GM21717 (cell line): ENCODE measurements around the gene GHSR.
A peak's percentile ranks its signal among the peaks of the same experiment; 100 is the strongest.

Experiments used
- ATAC-seq: cut with Tn5 transposase; IDR thresholded peaks from one replicate; pipeline ENCODE4 v1.9.1; 2021; ENCODE audit warnings: mild to moderate bottlenecking, moderate library complexity; ENCODE audit not compliant: unreplicated experiment

GHSR gene, protein sequence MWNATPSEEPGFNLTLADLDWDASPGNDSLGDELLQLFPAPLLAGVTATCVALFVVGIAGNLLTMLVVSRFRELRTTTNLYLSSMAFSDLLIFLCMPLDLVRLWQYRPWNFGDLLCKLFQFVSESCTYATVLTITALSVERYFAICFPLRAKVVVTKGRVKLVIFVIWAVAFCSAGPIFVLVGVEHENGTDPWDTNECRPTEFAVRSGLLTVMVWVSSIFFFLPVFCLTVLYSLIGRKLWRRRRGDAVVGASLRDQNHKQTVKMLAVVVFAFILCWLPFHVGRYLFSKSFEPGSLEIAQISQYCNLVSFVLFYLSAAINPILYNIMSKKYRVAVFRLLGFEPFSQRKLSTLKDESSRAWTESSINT

DNA sequence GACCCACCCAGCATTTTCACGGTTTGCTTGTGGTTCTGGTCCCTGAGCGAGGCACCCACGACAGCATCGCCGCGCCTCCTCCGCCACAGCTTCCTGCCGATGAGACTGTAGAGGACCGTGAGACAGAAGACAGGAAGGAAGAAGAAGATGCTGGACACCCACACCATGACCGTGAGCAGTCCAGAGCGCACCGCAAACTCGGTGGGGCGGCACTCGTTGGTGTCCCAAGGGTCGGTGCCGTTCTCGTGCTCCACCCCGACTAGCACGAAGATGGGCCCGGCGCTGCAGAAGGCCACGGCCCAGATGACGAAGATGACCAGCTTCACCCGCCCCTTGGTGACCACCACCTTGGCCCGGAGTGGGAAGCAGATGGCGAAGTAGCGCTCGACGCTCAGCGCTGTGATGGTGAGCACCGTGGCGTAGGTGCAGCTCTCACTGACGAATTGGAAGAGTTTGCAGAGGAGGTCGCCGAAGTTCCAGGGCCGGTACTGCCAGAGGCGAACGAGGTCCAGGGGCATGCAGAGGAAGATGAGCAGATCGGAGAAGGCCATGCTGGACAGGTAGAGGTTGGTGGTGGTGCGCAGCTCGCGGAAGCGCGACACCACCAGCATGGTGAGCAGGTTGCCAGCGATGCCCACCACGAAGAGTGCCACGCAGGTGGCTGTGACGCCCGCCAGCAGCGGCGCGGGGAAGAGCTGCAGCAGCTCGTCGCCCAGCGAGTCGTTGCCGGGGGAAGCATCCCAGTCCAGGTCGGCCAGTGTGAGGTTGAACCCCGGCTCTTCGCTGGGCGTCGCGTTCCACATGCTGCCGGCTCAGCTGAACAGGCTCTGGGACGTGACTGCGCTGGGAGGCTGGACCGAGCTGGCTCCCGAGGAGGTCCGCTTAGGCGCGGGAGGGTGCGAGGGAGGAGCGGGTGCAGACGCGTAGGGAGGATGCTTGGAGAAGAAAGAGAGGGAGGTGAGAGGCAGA is at the start of gene GHSR:
TSS of gene GHSR (minus strand) at position 846 of the 969 bp plus-strand sequence. CDS start at position 803, 43 bp downstream.
- ATAC-seq = no peak

DNA sequence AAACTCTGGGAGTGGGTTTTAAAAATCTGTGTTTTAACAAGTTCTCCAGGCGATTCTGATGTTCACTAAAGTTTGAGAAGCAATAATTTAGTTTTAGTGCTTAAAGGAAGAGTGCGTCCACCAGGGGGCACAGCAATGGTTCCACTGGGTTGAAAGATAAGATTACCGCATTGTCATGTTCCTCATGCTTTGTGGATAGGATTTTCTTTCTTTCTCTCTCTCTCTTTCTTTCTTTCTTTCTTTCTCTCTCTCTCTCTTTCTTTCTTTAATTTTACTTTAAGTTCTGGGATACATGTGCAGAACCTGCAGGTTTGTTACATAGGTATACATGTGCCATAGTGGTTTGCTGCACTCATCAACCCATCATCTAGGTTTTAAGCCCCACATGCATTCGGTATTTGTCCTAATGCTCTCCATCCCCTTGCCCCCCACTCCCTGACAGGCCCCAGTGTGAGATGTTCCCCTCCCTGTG is 42.0 kb upstream of the GHSR start:
- ATAC-seq = peak; percentile 69

DNA sequence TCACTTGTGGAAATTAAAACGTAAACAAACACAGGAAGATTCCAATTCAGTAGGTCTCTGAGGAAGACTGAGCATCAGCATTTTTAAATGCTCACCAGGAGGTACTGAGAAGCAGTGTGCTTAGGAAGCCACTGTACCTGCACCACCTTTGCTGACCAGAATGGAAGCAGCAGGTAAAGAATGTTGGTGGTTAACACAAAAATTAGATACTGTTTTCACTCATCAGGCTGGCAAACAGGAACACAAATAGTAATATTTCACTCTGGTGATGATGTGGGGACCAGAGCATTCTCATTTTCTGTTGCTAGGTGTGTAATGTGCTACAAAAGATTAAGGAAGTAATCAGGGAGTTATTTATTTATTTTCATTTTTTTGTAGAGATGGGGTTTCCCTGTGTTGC is 29.9 kb upstream of the GHSR start:
- ATAC-seq = peak; percentile 72

DNA sequence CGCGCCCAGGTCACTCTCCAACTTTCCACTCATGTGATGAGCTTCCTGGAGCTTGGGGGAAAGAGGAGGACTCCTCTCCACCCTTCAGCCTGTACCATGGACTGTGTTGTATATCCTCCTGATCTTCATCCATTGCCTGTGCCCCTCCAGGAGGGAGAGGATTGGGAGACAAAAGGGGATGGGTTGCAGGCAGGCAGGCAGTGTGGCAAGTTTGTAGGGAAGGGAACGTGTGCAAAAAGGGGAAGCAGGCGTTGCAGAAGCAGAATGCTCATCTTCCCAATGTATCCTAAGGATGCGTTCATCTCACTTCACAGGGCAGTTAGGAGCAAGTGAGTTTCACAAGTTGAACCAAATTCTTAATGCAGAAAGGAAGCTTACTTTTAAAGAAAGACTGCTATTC is 28.1 kb upstream of the GHSR start:
- no peak for ATAC-seq

DNA sequence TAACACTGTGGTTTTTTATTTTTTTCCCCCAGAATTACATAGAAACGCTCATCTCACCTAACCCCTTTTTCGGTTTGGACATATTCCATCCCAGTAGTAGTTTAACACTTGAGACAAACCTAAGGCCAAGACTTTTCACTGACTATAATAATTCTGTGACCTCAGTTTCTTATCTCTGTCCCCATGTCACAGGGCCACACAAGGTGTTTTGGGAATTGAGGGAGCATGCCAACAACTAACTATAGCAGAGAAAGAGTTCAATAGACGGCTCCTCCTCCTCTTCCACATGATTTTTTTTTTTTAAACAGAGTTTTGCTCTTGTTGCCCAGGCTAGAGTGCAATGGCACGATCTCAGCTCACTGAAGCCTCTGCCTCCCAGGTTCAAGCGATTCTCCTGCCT is 27.4 kb upstream of the GHSR start:
- ATAC-seq = no peak

DNA sequence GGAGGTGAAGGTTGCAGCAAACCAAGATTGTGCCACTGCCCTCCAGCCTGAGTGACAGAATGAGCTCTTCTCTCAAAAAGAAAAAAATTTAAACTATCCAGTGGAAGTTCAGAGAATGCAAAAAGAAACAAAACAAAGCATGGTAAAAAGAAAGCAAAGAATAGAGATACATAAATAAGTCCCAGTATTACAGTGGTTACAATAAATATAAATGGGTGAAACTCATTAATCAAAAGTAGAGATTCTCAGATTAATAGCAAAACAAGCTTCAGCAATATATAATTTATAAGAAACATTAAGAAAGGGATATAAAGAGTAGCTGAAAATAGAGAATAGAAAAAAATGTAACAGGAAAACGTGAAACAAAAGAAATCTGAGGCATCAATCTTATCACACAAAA is 23.6 kb upstream of the GHSR start:
- no peak for ATAC-seq

DNA sequence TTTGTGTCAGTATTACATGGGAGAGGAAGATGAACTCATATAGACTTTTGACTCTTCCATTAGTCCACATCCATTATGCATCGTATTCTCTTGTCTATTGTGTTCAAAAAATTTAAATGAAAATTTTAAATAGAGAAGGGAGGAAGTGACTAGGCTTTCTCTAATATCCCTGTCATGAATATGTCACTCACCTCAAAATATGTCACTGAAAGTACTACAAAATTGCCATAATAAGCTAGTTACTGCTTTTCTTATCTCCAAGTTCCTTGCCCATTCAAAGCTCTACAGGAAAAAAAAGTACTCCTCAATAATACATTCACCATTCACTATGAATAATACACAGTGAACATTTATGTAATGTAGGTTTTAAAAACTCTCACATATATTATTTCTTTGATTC is 22.3 kb upstream of the GHSR start:
- ATAC-seq = no peak

DNA sequence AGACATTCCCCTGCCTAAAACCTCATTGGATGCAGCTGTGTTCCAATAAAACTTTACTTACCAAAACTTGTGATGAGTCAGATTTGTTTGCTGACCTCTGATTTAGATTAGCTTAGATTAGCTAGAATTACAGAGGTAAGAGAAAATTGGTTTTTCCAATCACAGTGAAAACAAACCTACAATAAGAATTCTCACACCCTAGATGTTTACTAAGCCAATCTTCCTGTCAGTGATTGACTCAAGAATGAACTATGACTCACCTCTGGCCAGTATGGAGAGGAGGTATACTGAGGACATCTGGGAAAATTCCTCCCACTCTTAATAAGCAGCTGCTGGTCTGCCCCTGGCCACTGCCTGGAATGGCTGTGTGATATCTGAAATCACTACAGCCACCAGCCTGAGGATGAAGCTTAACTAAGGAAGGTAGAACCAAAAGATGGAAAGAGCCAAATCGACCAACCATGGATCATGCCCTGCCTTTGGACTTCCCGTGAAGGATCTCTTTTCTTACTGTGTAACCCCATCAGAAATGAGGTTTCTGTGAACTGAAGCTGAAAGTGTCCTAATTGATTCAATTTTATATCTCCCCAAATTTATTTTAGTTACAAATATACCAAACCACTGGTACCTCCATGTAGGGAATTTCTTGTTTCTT is 19.0 kb upstream of the GHSR start:
- no peak for ATAC-seq

DNA sequence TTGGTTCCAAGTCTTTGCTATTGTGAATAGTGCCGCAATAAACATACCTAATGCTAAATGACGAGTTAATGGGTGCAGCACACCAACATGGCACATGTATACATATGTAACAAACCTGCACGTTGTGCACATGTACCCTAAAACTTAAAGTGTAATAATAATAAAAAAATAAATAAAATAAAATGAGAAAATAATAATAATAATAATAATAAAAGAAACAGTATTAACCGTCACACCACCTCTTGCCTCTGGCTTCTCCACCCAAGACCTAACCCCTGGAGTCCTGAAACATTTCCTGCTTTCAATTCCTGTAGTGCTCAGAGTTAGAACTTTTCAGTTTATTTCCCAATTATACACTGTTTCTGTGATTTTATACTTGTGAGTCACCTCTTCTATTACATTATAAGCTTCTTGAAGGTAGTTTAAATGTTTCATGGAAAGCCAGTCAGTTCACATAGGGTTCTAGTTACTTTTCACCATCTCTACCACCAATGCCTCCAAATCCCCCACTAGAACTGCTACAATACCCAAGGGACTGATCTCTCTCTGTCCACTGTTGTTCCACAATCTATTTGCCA is 18.4 kb upstream of the GHSR start:
- ATAC-seq = no peak

DNA sequence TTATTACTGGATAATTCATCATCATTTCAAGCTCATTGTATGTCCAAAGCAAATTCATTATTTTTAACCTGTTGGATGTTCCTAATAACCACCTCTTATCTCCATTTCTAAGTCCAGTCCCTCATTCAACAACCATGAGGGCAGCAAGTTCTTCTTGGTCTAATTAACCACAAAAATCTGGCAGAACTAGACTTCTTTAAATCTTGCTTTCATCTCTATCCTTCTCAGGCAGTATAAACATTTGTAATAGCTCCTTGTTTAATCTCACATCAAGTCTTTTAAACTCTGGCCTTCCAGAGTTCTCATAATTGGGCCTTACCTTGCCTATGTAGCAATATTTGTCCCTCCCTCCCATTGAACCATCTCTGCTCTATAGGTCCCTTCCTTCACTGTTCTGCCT is 17.0 kb upstream of the GHSR start:
- no peak for ATAC-seq

DNA sequence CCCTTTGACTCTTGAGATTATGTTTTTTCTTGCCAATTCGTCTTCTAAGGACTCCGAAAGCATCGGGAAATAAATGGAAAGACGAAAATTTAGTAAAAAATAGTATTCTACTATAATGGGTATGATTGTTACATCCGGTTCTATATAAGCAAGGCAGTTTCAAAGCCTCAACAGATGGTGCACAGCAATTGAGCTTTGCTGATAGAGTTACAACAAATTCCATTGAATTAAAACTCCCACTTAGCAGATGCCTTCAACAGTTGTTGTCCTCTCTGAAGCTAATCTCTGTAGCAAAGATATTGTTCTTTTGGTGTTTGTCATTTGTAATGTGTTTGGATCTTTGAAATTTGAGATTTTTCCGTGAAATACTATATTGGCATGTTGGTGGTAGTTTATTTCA is 16.1 kb upstream of the GHSR start:
- no peak for ATAC-seq

DNA sequence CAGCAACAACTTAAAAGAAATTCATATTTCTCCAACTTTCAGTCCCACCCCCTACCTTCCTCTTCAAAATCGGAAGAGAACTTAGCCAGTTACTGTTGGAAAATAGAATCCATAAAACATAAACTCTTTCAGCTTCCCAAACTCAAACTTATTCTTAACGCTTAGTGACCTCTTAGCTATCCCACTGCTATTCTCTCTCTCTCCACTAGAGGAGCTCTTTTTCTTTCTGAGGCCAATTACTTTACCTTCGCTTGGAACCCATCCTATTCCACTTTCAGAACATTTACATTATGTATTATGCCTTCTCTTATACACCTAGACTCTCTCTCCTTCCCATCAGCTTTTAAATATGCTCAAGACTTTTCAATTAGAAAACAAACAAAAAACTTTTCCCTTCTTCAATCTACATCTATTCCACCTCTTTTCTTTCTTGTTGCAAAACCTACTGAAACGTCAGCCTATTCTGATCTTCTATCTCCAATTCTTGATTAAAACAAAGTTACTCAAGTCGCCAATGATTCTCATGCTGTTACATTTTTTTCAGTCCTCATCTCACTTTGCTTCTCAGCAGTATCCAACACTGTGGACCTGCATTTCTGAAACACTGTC is 13.4 kb upstream of the GHSR start:
- ATAC-seq = no peak

DNA sequence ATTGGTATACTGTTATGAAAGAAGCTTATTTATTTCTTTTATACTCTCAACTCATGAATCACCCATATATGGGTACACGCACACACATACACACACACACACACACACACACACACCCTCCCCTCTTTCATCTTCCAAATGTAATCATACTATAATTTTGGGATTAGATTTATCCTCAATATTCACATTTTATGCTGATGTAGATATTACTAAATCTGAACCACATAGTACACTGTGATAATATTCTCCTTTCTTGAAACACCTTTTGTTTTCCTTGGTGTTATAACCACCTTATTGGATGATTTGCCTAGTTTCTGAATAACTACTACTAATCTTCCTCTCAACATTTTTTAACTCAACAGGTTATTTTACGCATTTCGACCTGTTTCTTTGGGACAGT is 8.1 kb upstream of the GHSR start:
- ATAC-seq = no peak

DNA sequence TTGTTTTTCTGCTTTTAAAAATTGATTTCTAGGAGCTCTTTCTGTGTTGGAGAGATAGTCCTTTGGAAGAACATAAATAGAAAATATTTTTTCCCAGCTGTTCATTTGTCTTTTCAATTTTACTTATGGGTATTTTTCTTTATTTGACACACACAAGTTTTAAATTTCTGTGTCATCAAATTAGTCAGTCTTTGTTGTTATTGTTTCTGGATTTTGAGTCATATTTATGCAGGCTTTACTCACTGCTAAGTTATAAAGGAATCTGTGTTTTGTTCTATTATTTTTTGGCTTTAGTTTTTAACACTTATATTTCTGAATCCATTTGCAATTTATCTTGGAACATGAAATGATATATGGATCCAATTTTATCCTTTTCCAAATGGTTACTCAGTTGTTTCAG is 5.9 kb upstream of the GHSR start:
- ATAC-seq = no peak

DNA sequence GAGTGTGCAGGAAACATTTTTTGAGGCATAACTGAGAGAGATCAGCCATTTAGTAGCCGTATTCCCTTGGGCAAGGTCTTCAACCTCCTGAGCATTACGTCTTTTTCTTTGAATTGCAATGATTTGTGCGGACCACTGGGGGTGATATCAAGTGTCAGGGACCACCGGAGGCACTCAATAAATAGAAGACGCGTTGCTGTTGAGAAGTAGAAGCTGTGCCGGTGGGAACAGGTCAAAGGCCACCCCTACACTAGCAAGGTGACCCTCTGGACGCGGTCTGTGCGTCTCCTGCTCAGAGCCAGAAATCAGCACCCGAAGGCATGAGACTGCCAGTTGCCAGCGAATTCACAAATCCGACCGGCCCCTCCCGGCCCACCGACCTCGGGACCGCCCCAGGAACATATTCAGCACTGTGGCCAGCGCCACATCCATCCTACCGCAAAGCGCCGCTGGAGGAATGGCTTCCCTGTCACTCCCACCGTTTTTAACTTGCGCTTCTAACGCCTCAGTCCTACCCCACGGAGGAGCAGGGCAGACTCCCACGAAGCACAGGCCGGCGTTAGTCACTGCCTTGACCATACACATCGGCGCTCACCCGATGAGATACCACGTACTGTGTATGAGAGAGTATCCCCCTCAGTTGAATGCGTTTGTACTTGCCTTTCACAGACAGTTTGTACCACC is 1.4 kb upstream of the GHSR start:
- no peak for ATAC-seq

DNA sequence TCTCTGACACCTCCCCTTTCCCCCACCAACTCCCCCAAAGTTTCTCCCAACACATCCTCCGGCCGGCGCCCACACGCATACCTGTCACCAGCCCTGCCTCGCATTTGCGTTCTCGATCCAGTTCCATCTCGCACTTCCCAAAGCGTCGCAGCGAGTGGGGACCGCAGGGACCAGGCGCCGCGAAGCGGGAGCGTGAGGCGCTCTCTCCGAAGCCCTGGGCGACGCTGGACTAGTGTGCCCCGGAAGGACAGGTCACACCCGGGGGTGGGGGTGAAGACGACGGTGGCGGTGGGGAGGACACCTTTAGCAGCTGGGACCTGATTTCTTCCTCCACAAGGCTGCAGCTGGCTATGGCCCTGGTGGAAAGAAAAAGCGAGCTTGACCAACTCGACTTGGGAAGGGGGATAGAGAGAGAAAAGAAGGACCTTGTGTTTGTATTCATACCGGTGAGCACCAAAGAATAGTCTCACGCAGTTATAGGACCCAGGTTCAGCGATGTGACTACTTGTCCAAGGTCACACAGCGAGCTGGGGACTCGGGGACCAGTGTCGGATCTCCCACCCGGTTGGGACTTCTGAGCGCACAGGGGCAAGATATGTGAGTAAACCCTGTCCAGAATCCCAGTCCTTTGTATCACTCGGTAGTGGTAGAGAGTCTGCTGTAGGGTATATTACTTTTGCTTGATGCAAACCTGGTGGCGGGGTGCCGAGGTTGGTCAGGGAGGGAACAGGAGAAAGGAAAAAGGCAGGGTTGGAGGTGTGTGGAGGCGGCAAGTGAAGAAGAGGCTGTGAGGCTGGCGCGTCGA is 607 bp upstream of the GHSR start:
- ATAC-seq = no peak

DNA sequence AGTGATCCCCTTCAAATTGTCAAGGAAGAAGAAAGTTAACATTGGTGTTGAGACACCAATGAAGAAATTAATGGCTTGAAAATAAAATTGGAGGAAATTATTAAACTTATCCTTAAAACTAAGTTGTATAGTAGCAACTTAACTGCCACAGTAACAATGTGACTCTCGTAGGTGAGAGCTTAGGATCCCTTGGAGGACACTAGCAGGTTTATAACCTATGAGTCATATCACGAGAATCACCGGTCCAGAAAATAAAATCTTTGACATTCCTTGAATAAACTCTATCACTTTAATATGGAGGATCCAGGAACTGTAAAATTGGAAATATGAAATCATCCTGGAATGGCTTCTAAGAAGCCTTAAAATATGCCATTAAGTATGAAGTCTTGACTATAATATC is 2.1 kb downstream of the GHSR start:
- ATAC-seq = no peak

DNA sequence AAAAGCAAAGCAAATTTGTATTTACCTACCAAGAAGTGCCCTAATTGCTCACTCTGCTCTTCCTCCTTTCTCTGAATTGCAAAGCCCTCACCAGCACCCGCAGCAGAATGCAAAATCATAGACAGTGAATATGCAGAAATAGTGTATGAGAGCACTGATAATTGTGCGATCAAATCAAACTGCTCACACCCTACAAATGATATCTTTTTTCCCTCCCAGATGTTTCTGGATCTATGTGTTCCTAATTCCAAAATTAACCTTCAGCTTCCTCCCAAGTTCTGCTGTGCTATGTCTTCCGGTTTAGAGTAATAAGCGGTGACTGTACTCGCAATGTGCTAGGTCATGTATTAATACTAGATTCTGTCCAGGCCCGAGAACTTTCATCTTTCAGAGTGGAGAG is 3.4 kb downstream of the GHSR start:
- ATAC-seq = no peak

DNA sequence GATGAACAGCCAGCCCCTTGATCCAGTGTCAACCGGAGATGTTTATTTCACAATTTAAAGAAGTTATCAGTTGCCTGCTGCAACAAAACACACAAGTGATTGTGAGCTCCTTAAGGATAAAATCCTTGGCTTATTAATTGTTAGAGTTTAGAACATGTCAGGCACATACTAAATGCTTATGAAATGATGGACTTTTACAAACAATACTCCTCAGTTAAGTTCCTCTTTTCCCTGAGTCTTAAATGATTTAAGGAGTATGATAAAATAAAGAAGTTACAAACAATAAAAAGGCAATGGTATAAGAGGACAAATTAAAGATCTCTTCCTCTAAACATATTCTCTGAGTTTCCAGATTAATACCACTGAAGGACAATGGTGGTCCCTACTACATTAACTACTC is 5.7 kb downstream of the GHSR start:
- no peak for ATAC-seq
